Prostate gland (tissue), 2 donors: ENCODE measurements around the gene TBC1D8B. TPM values are rescaled to one million over a fixed set of nuclear protein-coding genes. Genes with fewer than 3 reads are reported as not detected.

Experiments used
- DNase-seq: peaks from one replicate; pipeline ENCODE4 v3.0.0-alpha.2; 2019; ENCODE audit warnings: low spot score
- H3K27ac ChIP-seq, 2 donors: fragments of 200-600 bp; sonication (generic); 2 replicates each; pipeline ENCODE4 v1.5.1; 2017 to 2019
- H3K27me3 ChIP-seq: fragments of 200-600 bp; sonication (generic); replicated peaks from 2 replicates; pipeline ENCODE4 v1.5.1; 2019; ENCODE audit not compliant: insufficient read depth
- H3K36me3 ChIP-seq, 2 donors: fragments of 200-600 bp; sonication (generic); 1 replicate in 1 of 2; 2 replicates in 1 of 2; pipeline versions ENCODE4 v1.5.1 to v1.8.1; 2017 to 2019
- H3K4me1 ChIP-seq: fragments of 200-600 bp; sonication (generic); replicated peaks from 2 replicates; pipeline ENCODE4 v1.5.1; 2019
- H3K4me3 ChIP-seq, 2 donors: fragments of 200-600 bp; sonication (generic); 2 replicates each; pipeline ENCODE4 v1.5.1; 2017 to 2019
- H3K9me3 ChIP-seq: fragments of 200-600 bp; sonication (generic); 2 replicates; pipeline ENCODE4 v1.5.1; 2017
- POLR2A ChIP-seq: fragments of 450-650 bp; IDR thresholded peaks from one replicate; pipeline ENCODE4 v1.6.1; 2016; ENCODE audit warnings: antibody characterized with exemption, mild to moderate bottlenecking
- POLR2AphosphoS5 ChIP-seq: sonication (generic); formaldehyde crosslinking; IDR thresholded peaks from one replicate; pipeline ENCODE4 v1.6.1; 2017; ENCODE audit warnings: antibody characterized with exemption
- WGBS: methylation state at CpG from one replicate; pipeline ENCODE4 v1.1.5; 2018; 5-methylcytosine and 5-hydroxymethylcytosine counted together
- intact Hi-C: fragments of 100-400 bp; cut with DNase I; formaldehyde crosslinking; loops from one replicate; pipeline ENCODE4 v1.14.2; 2022
- total RNA-seq, 2 donors: library from RNA; depleted of rRNA; stranded (reverse); fragments of >200 nt; gene quantifications; one replicate each; pipeline ENCODE4 v1.1.0, GENCODE V29; 2016
- TF ChIP-seq, protein P1 (sequence below), 4 experiments: fragments of 200-600 bp in 2 of 4; fragments of 450-650 bp in 2 of 4; sonication (generic) in 2 of 4; IDR thresholded peaks; 1 replicate in 3 of 4; 2 replicates in 1 of 4; pipeline ENCODE4 v1.5.1; 2016 to 2019; ENCODE audit warnings: antibody characterized with exemption in 4 of 4, mild to moderate bottlenecking in 2 of 4, moderate library complexity in 2 of 4

TBC1D8B gene
- total RNA-seq, 2 donors from 2014 or later = 10.0 to 17.4 TPM

DNA sequence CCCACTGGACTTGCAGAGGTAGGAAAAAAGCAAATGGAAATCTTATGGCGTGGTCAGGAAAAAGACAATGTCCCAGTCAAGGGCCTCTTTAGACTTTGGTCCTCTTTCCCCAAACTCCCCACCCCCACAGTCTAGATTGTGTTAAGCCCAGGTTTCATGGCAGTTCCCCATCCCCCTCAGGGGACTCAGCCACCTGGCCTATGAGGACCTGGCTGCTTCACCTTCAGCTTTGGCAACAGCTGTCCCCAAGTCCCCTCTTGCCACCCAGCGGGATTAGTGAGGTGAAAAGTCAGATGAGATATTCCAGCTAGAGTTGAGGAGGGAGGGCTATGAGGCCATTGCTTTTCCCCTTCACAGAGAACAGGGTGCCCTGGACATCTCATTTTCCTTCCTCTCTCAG is 100.2 kb downstream of the TBC1D8B start:
- Histone ChIP-seq H3K27me3 (no peaks in the 10 kb centered on the region), H3K27ac (no peak overlapping the region), H3K4me1 (no peaks in the 10 kb centered on the region), H3K4me3 (no peak overlapping the region), H3K36me3 (no peaks in the 10 kb centered on the region), H3K9me3 (no peaks in the 10 kb centered on the region)
- 100% methylated on average over 1 of the region's 2 CpGs for WGBS
- intact Hi-C loops = loop anchor here (5.0 kb wide), 1 partner anchor 50 kb away; no protein-coding TSS in a partner anchor
- no peak for DNase-seq
- TF ChIP-seq POLR2AphosphoS5 = no peak
- no peak for TF ChIP-seq POLR2A
- TF ChIP-seq, protein P1, sequence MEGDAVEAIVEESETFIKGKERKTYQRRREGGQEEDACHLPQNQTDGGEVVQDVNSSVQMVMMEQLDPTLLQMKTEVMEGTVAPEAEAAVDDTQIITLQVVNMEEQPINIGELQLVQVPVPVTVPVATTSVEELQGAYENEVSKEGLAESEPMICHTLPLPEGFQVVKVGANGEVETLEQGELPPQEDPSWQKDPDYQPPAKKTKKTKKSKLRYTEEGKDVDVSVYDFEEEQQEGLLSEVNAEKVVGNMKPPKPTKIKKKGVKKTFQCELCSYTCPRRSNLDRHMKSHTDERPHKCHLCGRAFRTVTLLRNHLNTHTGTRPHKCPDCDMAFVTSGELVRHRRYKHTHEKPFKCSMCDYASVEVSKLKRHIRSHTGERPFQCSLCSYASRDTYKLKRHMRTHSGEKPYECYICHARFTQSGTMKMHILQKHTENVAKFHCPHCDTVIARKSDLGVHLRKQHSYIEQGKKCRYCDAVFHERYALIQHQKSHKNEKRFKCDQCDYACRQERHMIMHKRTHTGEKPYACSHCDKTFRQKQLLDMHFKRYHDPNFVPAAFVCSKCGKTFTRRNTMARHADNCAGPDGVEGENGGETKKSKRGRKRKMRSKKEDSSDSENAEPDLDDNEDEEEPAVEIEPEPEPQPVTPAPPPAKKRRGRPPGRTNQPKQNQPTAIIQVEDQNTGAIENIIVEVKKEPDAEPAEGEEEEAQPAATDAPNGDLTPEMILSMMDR (IDR thresholded peaks at IDR 0.05) = no peak

DNA sequence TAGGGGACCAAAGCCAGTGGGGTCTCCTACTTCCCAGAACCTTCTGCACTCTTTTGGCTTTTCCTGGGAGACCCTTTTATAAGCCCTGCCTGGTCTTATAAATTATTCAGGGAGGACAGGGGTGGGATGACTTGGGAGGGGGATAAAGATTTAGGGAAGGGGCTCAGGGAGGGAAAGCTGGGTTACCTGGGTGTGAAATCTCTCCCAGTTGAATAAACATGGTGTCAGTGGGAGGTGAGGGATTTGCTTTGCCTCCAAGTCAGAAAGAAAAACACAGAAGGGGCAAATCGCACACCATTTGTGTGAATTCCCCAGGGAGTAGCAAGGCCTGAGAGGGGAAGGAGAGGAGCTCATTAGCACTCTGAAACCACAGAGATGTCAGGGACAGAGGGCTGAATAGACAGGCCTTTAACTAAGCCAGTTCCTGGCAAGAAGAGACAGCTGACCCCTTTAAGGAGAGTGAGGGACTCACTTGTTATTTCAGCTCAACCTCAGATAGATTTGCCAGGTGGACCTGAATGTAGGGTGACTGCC is 100.9 kb downstream of the TBC1D8B start, which contains the start of gene RIPPLY1:
TSS of gene RIPPLY1 (minus strand) at position 51 of the 534 bp plus-strand sequence. CDS start 54 bp downstream, outside the sequence.
- 100% methylated on average over 1 of the region's 1 CpG for WGBS
- H3K27ac ChIP-seq = no peak within 1 kb of the TSS
- H3K4me3 ChIP-seq = no peak within 1 kb of the TSS
- TF ChIP-seq POLR2A = no peak
- no peak for TF ChIP-seq POLR2AphosphoS5
- TF ChIP-seq, protein P1 (IDR thresholded peaks at IDR 0.05) = no peak
- H3K27me3 ChIP-seq = no peaks in the 10 kb centered on the region
- no peaks in the 10 kb centered on the region for H3K4me1 ChIP-seq
- H3K9me3 ChIP-seq = no peaks in the 10 kb centered on the region
- no peaks in the 10 kb centered on the region for H3K36me3 ChIP-seq
- DNase-seq = no peak
- intact Hi-C loops = loop anchor here (5.0 kb wide), 1 partner anchor 49 kb away; no protein-coding TSS in a partner anchor

DNA sequence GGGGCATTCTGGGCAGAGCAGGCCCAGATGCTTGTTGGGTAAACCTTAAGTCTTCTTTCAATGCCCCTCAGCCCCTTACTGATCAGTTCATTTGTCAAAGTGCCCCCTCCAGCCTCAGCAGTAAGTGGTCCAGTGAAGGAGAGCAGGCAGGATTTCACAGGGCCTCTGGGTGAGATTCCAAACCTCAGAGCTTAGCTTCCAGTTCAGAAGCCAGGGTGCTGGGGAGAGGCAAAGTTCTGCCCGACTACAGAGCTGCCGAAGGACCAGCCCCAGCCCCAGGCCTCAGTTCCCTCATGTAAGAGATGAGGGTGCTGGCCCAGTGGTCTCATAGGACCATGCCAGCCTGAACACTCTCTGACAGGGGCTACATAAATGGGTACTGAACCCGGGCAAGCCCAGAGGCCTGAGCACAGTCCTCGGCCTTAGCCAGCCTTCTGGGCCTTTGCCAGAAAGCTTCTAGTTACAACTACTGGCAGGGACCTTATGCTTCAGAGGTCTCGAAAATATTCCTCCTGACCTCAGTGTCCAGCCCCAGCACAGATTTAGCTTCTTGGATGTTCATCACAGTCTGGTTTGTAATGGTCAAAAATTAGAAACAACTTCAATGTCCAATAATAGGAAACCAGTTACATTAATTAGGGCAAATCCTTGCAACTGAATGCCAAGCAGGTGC is 101.5 kb downstream of the TBC1D8B start:
- TF ChIP-seq, protein P1 (IDR thresholded peaks at IDR 0.05) = no peak
- TF ChIP-seq POLR2AphosphoS5 (no peak), POLR2A (no peak)
- no peak overlapping the region for H3K27ac ChIP-seq
- intact Hi-C loops = loop anchor here (5.0 kb wide), 1 partner anchor 48 kb away; no protein-coding TSS in a partner anchor
- H3K4me3 ChIP-seq = no peak overlapping the region
- 61% methylated on average over 5 of the region's 5 CpGs for WGBS
- H3K36me3 ChIP-seq = no peaks in the 10 kb centered on the region
- no peaks in the 10 kb centered on the region for H3K4me1 ChIP-seq
- H3K27me3 ChIP-seq = no peaks in the 10 kb centered on the region
- DNase-seq = no peak
- no peaks in the 10 kb centered on the region for H3K9me3 ChIP-seq

DNA sequence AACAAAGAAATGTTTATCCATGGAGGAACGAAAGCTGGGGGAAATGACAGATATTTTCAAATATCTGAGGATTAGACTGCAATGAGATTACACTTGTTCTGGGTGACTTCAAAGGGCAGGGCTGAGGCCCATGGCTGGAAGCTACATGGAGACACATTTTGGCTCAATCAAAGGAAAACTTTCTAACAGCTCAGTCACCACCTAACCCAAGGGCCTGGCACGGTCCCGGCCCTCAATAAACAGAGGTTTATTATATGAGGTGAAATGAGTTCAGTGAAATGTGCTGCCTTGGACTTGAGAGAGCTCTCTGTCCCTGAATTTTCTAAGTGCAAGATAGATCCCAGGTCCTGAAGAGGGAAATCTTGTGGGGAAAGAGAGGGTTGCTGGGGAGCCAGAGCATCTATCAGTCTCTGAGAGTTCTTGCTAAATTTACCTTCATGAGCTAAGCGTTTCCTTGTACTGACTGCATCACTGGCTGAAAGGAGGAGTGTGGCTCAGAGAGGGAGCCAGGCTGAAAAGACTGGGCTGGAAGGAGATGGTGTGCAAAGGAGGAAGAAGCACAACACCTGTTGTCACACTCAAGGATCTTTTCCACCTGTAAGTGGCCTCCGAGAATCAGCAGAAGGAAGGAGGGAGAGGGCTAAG is 102.7 kb downstream of the TBC1D8B start:
- no peak overlapping the region for H3K27ac ChIP-seq
- no peaks in the 10 kb centered on the region for H3K27me3 ChIP-seq
- H3K9me3 ChIP-seq = no peaks in the 10 kb centered on the region
- no peaks in the 10 kb centered on the region for H3K36me3 ChIP-seq
- DNase-seq = no peak
- no peaks in the 10 kb centered on the region for H3K4me1 ChIP-seq
- intact Hi-C loops = no loop called here
- TF ChIP-seq POLR2AphosphoS5 = no peak
- TF ChIP-seq, protein P1 (IDR thresholded peaks at IDR 0.05) = no peak
- no peak for TF ChIP-seq POLR2A
- WGBS = 54% methylated on average over 5 of the region's 5 CpGs
- no peak overlapping the region for H3K4me3 ChIP-seq
